ENCODE data around the gene C2orf76. TPM values are rescaled to one million over a fixed set of nuclear protein-coding genes. Genes with fewer than 3 reads are reported as not detected.
A peak's percentile ranks its signal among the peaks of the same experiment; 100 is the strongest.
"Not testable (repeated sequence)": the region's sequence is repeated elsewhere in the genome, so short reads cannot be mapped to it uniquely, and the experiment has no call there.

Gene C2orf76
- total RNA-seq, 1 donor from 2014 or later = 10.3 TPM

- H3K4me1 Mint-ChIP-seq (ENCODE audit: low read depth); H3K27ac Mint-ChIP-seq; H3K4me3 Mint-ChIP-seq; H3K9me3 Mint-ChIP-seq; intact Hi-C loops (cut with micrococcal nuclease); DNase-seq (ENCODE audit: low spot score); H3K27me3 Mint-ChIP-seq (ENCODE audit: insufficient read depth): not testable (repeated sequence)
- peaks cover 51% of the 10 kb centered on the region for H3K36me3 Mint-ChIP-seq (ENCODE audit: low read depth)
Observed at GRCh38 chr2:119373907-119374745, 7.5 kb upstream of the C2orf76 start.

GRCh38 chr2:119372778-119373568 is 6.3 kb upstream of the C2orf76 start:
- intact Hi-C loops (cut with micrococcal nuclease) = no loop called here
- Mint-ChIP-seq H3K4me1 (ENCODE audit: low read depth) (peaks cover 16% of the 10 kb centered on the region), H3K4me3 (no peak overlapping the region), H3K27me3 (ENCODE audit: insufficient read depth) (no peaks in the 10 kb centered on the region), H3K36me3 (ENCODE audit: low read depth) (peaks cover 57% of the 10 kb centered on the region), H3K9me3 (no peaks in the 10 kb centered on the region), H3K27ac (no peak overlapping the region)
- DNase-seq (ENCODE audit: low spot score) = no peak

- peaks cover 62% of the 10 kb centered on the region for H3K36me3 Mint-ChIP-seq (ENCODE audit: low read depth)
- intact Hi-C loops (cut with micrococcal nuclease) = no loop called here
- no peak overlapping the region for H3K27ac Mint-ChIP-seq
- H3K4me1 Mint-ChIP-seq (ENCODE audit: low read depth) = peaks cover 25% of the 10 kb centered on the region
- no peak overlapping the region for H3K4me3 Mint-ChIP-seq
- H3K27me3 Mint-ChIP-seq (ENCODE audit: insufficient read depth) = no peaks in the 10 kb centered on the region
- no peak for DNase-seq (ENCODE audit: low spot score)
- H3K9me3 Mint-ChIP-seq = no peaks in the 10 kb centered on the region
Observed at GRCh38 chr2:119371111-119371510, 4.5 kb upstream of the C2orf76 start.

GRCh38 chr2:119369845-119370244 is 3.2 kb upstream of the C2orf76 start:
- Mint-ChIP-seq H3K4me1 (ENCODE audit: low read depth) (peaks cover 37% of the 10 kb centered on the region), H3K4me3 (no peak overlapping the region), H3K36me3 (ENCODE audit: low read depth) (peaks cover 67% of the 10 kb centered on the region), H3K27me3 (ENCODE audit: insufficient read depth) (no peaks in the 10 kb centered on the region), H3K27ac (no peak overlapping the region), H3K9me3 (no peaks in the 10 kb centered on the region)
- intact Hi-C loops (cut with micrococcal nuclease) = loop anchor here (5.0 kb wide), 5 partner anchors 642 to 1058 kb away; partner anchors contain the start of genes EPB41L5 and RALB
- no peak for DNase-seq (ENCODE audit: low spot score)

GRCh38 chr2:119367472-119368099 is 952 bp upstream of the C2orf76 start:
- Mint-ChIP-seq H3K36me3 (ENCODE audit: low read depth) (peaks cover 48% of the 10 kb centered on the region), H3K4me3 (peak overlapping the region; percentile 99), H3K27ac (peak overlapping the region; percentile 99), H3K4me1 (ENCODE audit: low read depth) (peaks cover 41% of the 10 kb centered on the region), H3K27me3 (ENCODE audit: insufficient read depth) (no peaks in the 10 kb centered on the region), H3K9me3 (no peaks in the 10 kb centered on the region)
- DNase-seq (ENCODE audit: low spot score) = peak; percentile 27
- intact Hi-C loops (cut with micrococcal nuclease) = loop anchor here (1.0 to 5.0 kb wide), 8 partner anchors 20 to 1553 kb away; partner anchors contain the start of genes CCDC93, DDX18, EPB41L5 and RALB

GRCh38 chr2:119366161-119366648 is 429 bp downstream of the C2orf76 start:
- Mint-ChIP-seq H3K27ac (peak overlapping the region; percentile 99), H3K4me1 (ENCODE audit: low read depth) (peaks cover 46% of the 10 kb centered on the region), H3K4me3 (peak overlapping the region; percentile 99), H3K36me3 (ENCODE audit: low read depth) (peaks cover 39% of the 10 kb centered on the region), H3K27me3 (ENCODE audit: insufficient read depth) (no peaks in the 10 kb centered on the region), H3K9me3 (no peaks in the 10 kb centered on the region)
- intact Hi-C loops (cut with micrococcal nuclease) = loop anchor here (1.0 to 5.0 kb wide), 10 partner anchors 313 to 1551 kb away; partner anchors contain the start of genes CCDC93, DDX18, EPB41L5 and INSIG2
- no peak for DNase-seq (ENCODE audit: low spot score)

GRCh38 chr2:119365436-119365835 is 1.2 kb downstream of the C2orf76 start:
- peaks cover 31% of the 10 kb centered on the region for H3K36me3 Mint-ChIP-seq (ENCODE audit: low read depth)
- intact Hi-C loops (cut with micrococcal nuclease) = loop anchor here (5.0 kb wide), 5 partner anchors 647 to 1053 kb away; partner anchors contain the start of genes EPB41L5 and RALB
- peaks cover 46% of the 10 kb centered on the region for H3K4me1 Mint-ChIP-seq (ENCODE audit: low read depth)
- peak overlapping the region; percentile 99 for H3K4me3 Mint-ChIP-seq
- H3K9me3 Mint-ChIP-seq = no peaks in the 10 kb centered on the region
- no peak for DNase-seq (ENCODE audit: low spot score)
- H3K27ac Mint-ChIP-seq = peak overlapping the region; percentile 99
- no peaks in the 10 kb centered on the region for H3K27me3 Mint-ChIP-seq (ENCODE audit: insufficient read depth)

- no peaks in the 10 kb centered on the region for H3K9me3 Mint-ChIP-seq
- no peak overlapping the region for H3K27ac Mint-ChIP-seq
- intact Hi-C loops (cut with micrococcal nuclease) = loop anchor here (5.0 kb wide), 5 partner anchors 648 to 1052 kb away; partner anchors contain the start of genes EPB41L5 and RALB
- H3K4me1 Mint-ChIP-seq (ENCODE audit: low read depth) = peaks cover 42% of the 10 kb centered on the region
- H3K36me3 Mint-ChIP-seq (ENCODE audit: low read depth) = peaks cover 26% of the 10 kb centered on the region
- H3K27me3 Mint-ChIP-seq (ENCODE audit: insufficient read depth) = no peaks in the 10 kb centered on the region
- peak overlapping the region; percentile 99 for H3K4me3 Mint-ChIP-seq
- no peak for DNase-seq (ENCODE audit: low spot score)
Observed at GRCh38 chr2:119364798-119365197, 1.8 kb downstream of the C2orf76 start.

- Mint-ChIP-seq H3K27ac (no peak overlapping the region), H3K9me3 (no peaks in the 10 kb centered on the region), H3K36me3 (ENCODE audit: low read depth) (peaks cover 5% of the 10 kb centered on the region), H3K4me3 (no peak overlapping the region), H3K4me1 (ENCODE audit: low read depth) (peaks cover 25% of the 10 kb centered on the region), H3K27me3 (ENCODE audit: insufficient read depth) (peaks cover 4% of the 10 kb centered on the region)
- DNase-seq (ENCODE audit: low spot score) = no peak
- intact Hi-C loops (cut with micrococcal nuclease) = no loop called here
Observed at GRCh38 chr2:119360423-119360966, 6.1 kb downstream of the C2orf76 start.

- DNase-seq (ENCODE audit: low spot score) = no peak
- intact Hi-C loops (cut with micrococcal nuclease) = no loop called here
- H3K9me3 Mint-ChIP-seq = no peaks in the 10 kb centered on the region
Observed at GRCh38 chr2:119359774-119360173, 6.9 kb downstream of the C2orf76 start.

GRCh38 chr2:119354860-119355259 is 11.8 kb downstream of the C2orf76 start:
- intact Hi-C loops (cut with micrococcal nuclease) = no loop called here
- Mint-ChIP-seq H3K36me3 (ENCODE audit: low read depth) (no peaks in the 10 kb centered on the region), H3K4me1 (ENCODE audit: low read depth) (peaks cover 11% of the 10 kb centered on the region), H3K9me3 (no peaks in the 10 kb centered on the region), H3K27me3 (ENCODE audit: insufficient read depth) (peaks cover 6% of the 10 kb centered on the region), H3K4me3 (no peak overlapping the region), H3K27ac (no peak overlapping the region)
- DNase-seq (ENCODE audit: low spot score) = no peak

More at GRCh38 chr2:119359774-119360173, 6.9 kb downstream of the C2orf76 start:
- Mint-ChIP-seq H3K36me3 (ENCODE audit: low read depth) (peaks cover 2% of the 10 kb centered on the region), H3K27me3 (ENCODE audit: insufficient read depth) (peaks cover 4% of the 10 kb centered on the region), H3K27ac (no peak overlapping the region), H3K4me1 (ENCODE audit: low read depth) (peaks cover 19% of the 10 kb centered on the region), H3K4me3 (no peak overlapping the region)

- intact Hi-C loops (cut with micrococcal nuclease) = no loop called here
- Mint-ChIP-seq H3K36me3 (ENCODE audit: low read depth) (no peaks in the 10 kb centered on the region), H3K27me3 (ENCODE audit: insufficient read depth) (peaks cover 6% of the 10 kb centered on the region), H3K9me3 (no peaks in the 10 kb centered on the region), H3K4me3 (no peak overlapping the region), H3K27ac (no peak overlapping the region), H3K4me1 (ENCODE audit: low read depth) (peaks cover 11% of the 10 kb centered on the region)
- no peak for DNase-seq (ENCODE audit: low spot score)
Observed at GRCh38 chr2:119352357-119352756, 14.3 kb downstream of the C2orf76 start.

Measured in activated T-helper 1 cell treated with anti-CD3 and anti-CD28 coated beads, Interleukin-12 subunit alpha, Interleukin-12 subunit beta, Interleukin-2, Interleukin-4 antibody, amounts not matched to agents 30 ng/mL and 10 ng/mL and 1 ng/mL, durations not matched to agents 14 hours and 24 hours and 36 hours (primary cell).